ENCODE data around the gene NKX3-2. TPM values are rescaled to one million over a fixed set of nuclear protein-coding genes. Genes with fewer than 3 reads are reported as not detected.

Gene NKX3-2
- total RNA-seq, 1 experiment from 2014 or later: 1.4 TPM

DNA sequence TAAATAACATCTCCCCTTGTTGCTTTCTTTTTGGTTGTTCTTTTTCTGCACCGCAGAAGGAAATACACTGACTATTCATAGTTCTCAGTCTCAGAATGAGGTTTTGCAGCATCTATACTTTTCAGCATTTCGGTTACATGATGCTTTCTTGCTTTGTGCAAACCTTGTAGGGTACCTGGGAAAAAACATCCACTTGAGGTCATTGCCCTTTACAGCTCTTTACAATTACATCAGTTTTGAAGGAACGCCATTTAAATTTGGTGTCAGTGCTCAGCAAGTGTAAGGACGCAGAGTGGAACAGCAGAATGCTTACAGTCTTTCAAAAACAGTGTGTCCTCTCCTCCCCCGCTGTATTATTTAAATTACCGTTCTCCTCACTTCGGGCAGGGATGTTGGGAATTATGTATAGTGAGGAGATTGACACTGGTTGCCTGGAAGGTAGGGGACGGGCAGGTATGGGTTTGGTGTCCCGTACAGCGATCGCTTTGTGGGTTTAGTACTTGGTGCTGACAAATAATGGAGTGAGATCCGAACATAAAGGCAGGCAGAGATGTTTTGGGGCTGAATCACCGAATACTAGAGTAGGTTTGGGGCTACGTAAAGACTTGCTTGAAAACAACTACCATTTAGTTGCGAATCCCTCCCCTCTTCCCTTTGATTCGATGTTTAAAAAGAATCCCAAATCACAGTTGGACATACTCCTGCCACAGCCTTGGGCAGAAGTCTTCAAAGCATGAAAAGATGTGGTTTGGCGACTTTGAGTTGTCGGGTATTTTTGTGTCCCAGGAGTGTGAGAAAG lies 2.0 kb upstream of the NKX3-2 start:
- ATAC-seq: no peak
- Histone ChIP-seq H3K4me3 (replicated peaks in 1 of 2; ENCODE audit: low read depth in 1 of 2, low read length in 2 of 2) (no peak overlapping the region), H2AFZ (ENCODE audit: low read depth, low read length, poor library complexity, severe bottlenecking) (peak overlapping the region; percentile 63), H3K27me3 (ENCODE audit: insufficient read depth, low read length) (no peaks in the 10 kb centered on the region), H4K20me1 (ENCODE audit: insufficient read depth) (no peaks in the 10 kb centered on the region), H3K36me3 (ENCODE audit: control insufficient read depth in 1 of 2, insufficient read depth in 2 of 2, low read length in 2 of 2) (no peaks in the 10 kb centered on the region), H3K4me1 (ENCODE audit: control insufficient read depth in 1 of 2, insufficient read depth in 2 of 2, low read length in 2 of 2) (peaks cover 10 to 33% of the 10 kb centered on the region in 2 experiments), H3K79me2 (ENCODE audit: insufficient read depth, low read length) (no peaks in the 10 kb centered on the region), H3K9me2 (ENCODE audit: insufficient read depth) (no peaks in the 10 kb centered on the region), H3K27ac (ENCODE audit: low read depth, low read length) (no peak overlapping the region), H3K4me2 (ENCODE audit: low read length) (no peak overlapping the region), H3K9me3 (ENCODE audit: control insufficient read depth in 1 of 2, insufficient read depth in 1 of 2, low read depth in 1 of 2, low read length in 2 of 2) (no peaks in the 10 kb centered on the region), H3K9ac (ENCODE audit: low read length) (no peak overlapping the region)
- ChIA-PET POLR2A (no interaction called here), RAD21 (ENCODE audit: low non-redundant PET in 1 of 2, low total read pairs in 2 of 2, uncharacterized antibody in 2 of 2, unreplicated experiment in 2 of 2) (no interaction called here), CTCF (interaction anchor here (2.0 kb wide), 1 partner anchor 694 kb away, joined by 7 read pairs; no protein-coding TSS in a partner anchor)
- BruUV-seq (replicated peaks): no TSS peak
- intact Hi-C loops (cut with micrococcal nuclease): loop anchor here (10.0 kb wide), 1 partner anchor 142 kb away; no protein-coding TSS in a partner anchor
- TF ChIP-seq FOSL1 (IDR thresholded peaks at IDR 0.05; ENCODE audit: low read depth) (no peak), RAD21 (IDR thresholded peaks at IDR 0.05; ENCODE audit: low read depth) (no peak), CBX3 (IDR thresholded peaks at IDR 0.05; ENCODE audit: low read depth) (no peak), ZBTB33 (IDR thresholded peaks at IDR 0.05; ENCODE audit: extremely low read depth, insufficient replicate concordance, low read length) (no peak), EZH2phosphoT487 (IDR thresholded peaks at IDR 0.05; ENCODE audit: borderline replicate concordance) (no peak), REST (IDR thresholded peaks at IDR 0.05; ENCODE audit: low read depth) (no peak), ELF1 (IDR thresholded peaks at IDR 0.05; ENCODE audit: borderline replicate concordance, low read depth) (no peak), SP1 (IDR thresholded peaks at IDR 0.05; ENCODE audit: low read depth) (no peak), POLR2AphosphoS5 (IDR thresholded peaks at IDR 0.05; ENCODE audit: low read depth, low read length) (no peak), POLR2A (IDR thresholded peaks at IDR 0.05; ENCODE audit: borderline replicate concordance, extremely low read depth, insufficient read depth, insufficient read length) (no peak), ZFX (IDR thresholded peaks at IDR 0.05) (no peak)
- TF ChIP-seq, protein P1, sequence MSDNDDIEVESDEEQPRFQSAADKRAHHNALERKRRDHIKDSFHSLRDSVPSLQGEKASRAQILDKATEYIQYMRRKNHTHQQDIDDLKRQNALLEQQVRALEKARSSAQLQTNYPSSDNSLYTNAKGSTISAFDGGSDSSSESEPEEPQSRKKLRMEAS (IDR thresholded peaks at IDR 0.05): no peak
- DNase-seq (ENCODE audit: low read depth, low spot score): no peak
